IMR-90 (cell line): ENCODE data around the gene TSC1. TPM values are rescaled to one million over a fixed set of nuclear protein-coding genes. Genes with fewer than 3 reads are reported as not detected.

ENCODE experiments used
- ATAC-seq: fragments of 200-7000 bp; cut with Tn5 transposase; 2 replicates; pipeline ENCODE4 v1.9.1; 2020; ENCODE audit warnings: low read depth, mild to moderate bottlenecking, moderate library complexity
- BruUV-seq: library from RNA; stranded (reverse); fragments of 400-500 nt; replicated peaks from 2 replicates; lab custom pipeline; 2021; lab: Mats Ljungman, UMichigan
- CTCF ChIA-PET: fragments of 300-600 bp; formaldehyde crosslinking; extraction: SDS; loops from one replicate; lab custom pipeline; 2021; ENCODE audit warnings: antibody characterized with exemption; lab: Yijun Ruan, JAX
- POLR2A ChIA-PET: fragments of 300-600 bp; sonication (Branson Sonifier 250); formaldehyde crosslinking; loops from one replicate; lab custom pipeline; 2022; ENCODE audit warnings: antibody characterized with exemption; ENCODE audit not compliant: unreplicated experiment; lab: Charles Lee
- DNase-seq: peaks from one replicate; pipeline ENCODE4 v3.0.0; 2013
- H2AFZ ChIP-seq: replicated peaks from 2 replicates; pipeline ENCODE3; 2013; ENCODE audit warnings: low read length, mild to moderate bottlenecking; ENCODE audit not compliant: poor library complexity
- H2AK5ac ChIP-seq: 2 replicates; pipeline ENCODE4 v1.6.1; 2013; ENCODE audit warnings: low read depth, low read length, inconsistent platforms
- H2AK9ac ChIP-seq: replicated peaks from 2 replicates; pipeline ENCODE3; 2013; ENCODE audit warnings: mild to moderate bottlenecking, low read depth, low read length, moderate library complexity; ENCODE audit not compliant: poor library complexity
- H2BK120ac ChIP-seq: 2 replicates; pipeline ENCODE4 v1.6.1; 2013; ENCODE audit warnings: low read depth, low read length, inconsistent platforms
- H2BK15ac ChIP-seq: 3 replicates; pipeline ENCODE4 v1.6.1; 2013; ENCODE audit warnings: low read depth, low read length, inconsistent platforms
- H2BK20ac ChIP-seq: 2 replicates; pipeline ENCODE4 v1.6.1; 2013; ENCODE audit warnings: low read depth, mild to moderate bottlenecking, inconsistent platforms, low read length, moderate library complexity
- H2BK5ac ChIP-seq: 2 replicates; pipeline ENCODE4 v1.6.1; 2013; ENCODE audit warnings: mild to moderate bottlenecking, low read depth, low read length, inconsistent platforms; ENCODE audit not compliant: poor library complexity, severe bottlenecking
- H3K14ac ChIP-seq: replicated peaks from 2 replicates; pipeline ENCODE4 v1.6.1; 2013; ENCODE audit warnings: low read depth, low read length, inconsistent platforms
- H3K18ac ChIP-seq: 2 replicates; pipeline ENCODE4 v1.6.1; 2013; ENCODE audit warnings: low read depth, low read length, control low read depth
- H3K23ac ChIP-seq: 2 replicates; pipeline ENCODE4 v1.6.1; 2013; ENCODE audit warnings: low read depth, low read length, inconsistent platforms
- H3K27ac ChIP-seq: 2 replicates; pipeline ENCODE4 v1.5.1; 2013; ENCODE audit warnings: mild to moderate bottlenecking, control low read depth, low read length; ENCODE audit not compliant: insufficient read depth
- H3K27me3 ChIP-seq: 2 replicates; pipeline ENCODE4 v1.6.1; 2013; ENCODE audit warnings: low read length; ENCODE audit not compliant: control insufficient read depth, insufficient read depth
- H3K36me3 ChIP-seq: 2 replicates; pipeline ENCODE4 v1.6.1; 2013; ENCODE audit warnings: low read length, mixed read lengths; ENCODE audit not compliant: control insufficient read depth, insufficient read depth
- H3K4ac ChIP-seq: 2 replicates; pipeline ENCODE4 v1.6.1; 2013; ENCODE audit warnings: low read depth, low read length, inconsistent platforms
- H3K4me1 ChIP-seq: 2 replicates; pipeline ENCODE4 v1.6.1; 2013; ENCODE audit warnings: low read length, mixed read lengths; ENCODE audit not compliant: control insufficient read depth, insufficient read depth
- H3K4me2 ChIP-seq: 2 replicates; pipeline ENCODE4 v1.6.1; 2013; ENCODE audit warnings: low read depth, mild to moderate bottlenecking, control low read depth, low read length, moderate library complexity
- H3K4me3 ChIP-seq: 2 replicates; pipeline ENCODE4 v1.5.1; 2013; ENCODE audit warnings: low read depth, mild to moderate bottlenecking, control low read depth, low read length, moderate library complexity; ENCODE audit not compliant: insufficient read depth
- H3K56ac ChIP-seq: 2 replicates; pipeline ENCODE4 v1.6.1; 2013; ENCODE audit warnings: low read length, inconsistent platforms; ENCODE audit not compliant: insufficient read depth; ENCODE audit errors: extremely low read depth
- H3K79me1 ChIP-seq, 2 experiments: 2 replicates each; pipeline ENCODE4 v1.6.1; 2013; ENCODE audit warnings: low read length in 2 of 2, inconsistent platforms in 1 of 2, low read depth in 1 of 2
- H3K9ac ChIP-seq: 2 replicates; pipeline ENCODE4 v1.6.1; 2013; ENCODE audit warnings: low read depth, low read length, control low read depth
- H3K9me1 ChIP-seq: 2 replicates; pipeline ENCODE4 v1.6.1; 2013; ENCODE audit warnings: low read length, inconsistent platforms; ENCODE audit not compliant: insufficient read depth
- H3K9me3 ChIP-seq: 2 replicates; pipeline ENCODE4 v1.6.1; 2013; ENCODE audit warnings: low read length; ENCODE audit not compliant: control insufficient read depth, insufficient read depth
- H4K20me1 ChIP-seq: 2 replicates; pipeline ENCODE4 v1.6.1; 2013; ENCODE audit warnings: low read length, inconsistent platforms; ENCODE audit not compliant: insufficient read depth
- H4K5ac ChIP-seq: 2 replicates; pipeline ENCODE4 v1.6.1; 2013; ENCODE audit warnings: mild to moderate bottlenecking, low read depth, low read length, control low read depth
- H4K8ac ChIP-seq, 2 experiments: 2 replicates each; pipeline ENCODE4 v1.6.1; 2013; ENCODE audit warnings: low read depth in 2 of 2, low read length in 2 of 2, control low read depth in 1 of 2, inconsistent platforms in 1 of 2
- H4K91ac ChIP-seq: 2 replicates; pipeline ENCODE4 v1.6.1; 2013; ENCODE audit warnings: low read depth, low read length, inconsistent platforms; ENCODE audit not compliant: insufficient read depth
- BHLHE40 ChIP-seq: fragments of 150-350 bp; IDR thresholded peaks from 2 replicates; pipeline ENCODE4 v1.6.1; 2016; ENCODE audit warnings: mild to moderate bottlenecking, low read depth, low read length
- CEBPB ChIP-seq: IDR thresholded peaks from 2 replicates; pipeline ENCODE4 v1.6.1; 2012; ENCODE audit warnings: low read depth, low read length, improper control_type of control experiment
- CHD1 ChIP-seq: IDR thresholded peaks from 2 replicates; pipeline ENCODE4 v1.6.1; 2012; ENCODE audit warnings: low read depth, low read length, improper control_type of control experiment
- CTCF ChIP-seq: conservative IDR thresholded peaks from 2 replicates; pipeline ENCODE4 v1.5.1; 2012; ENCODE audit warnings: mild to moderate bottlenecking, low read depth, low read length, improper control_type of control experiment
- ELK1 ChIP-seq: fragments of 150-350 bp; IDR thresholded peaks from 2 replicates; pipeline ENCODE4 v1.6.1; 2016; ENCODE audit warnings: low read depth, mild to moderate bottlenecking, low read length, moderate library complexity, borderline replicate concordance
- FOS ChIP-seq: fragments of 150-350 bp; IDR thresholded peaks from 2 replicates; pipeline ENCODE4 v1.6.1; 2016; ENCODE audit warnings: low read depth, low read length
- MAFK ChIP-seq: IDR thresholded peaks from 2 replicates; pipeline ENCODE4 v1.6.1; 2012; ENCODE audit warnings: low read depth, low read length, improper control_type of control experiment
- MAZ ChIP-seq: IDR thresholded peaks from 2 replicates; pipeline ENCODE4 v1.6.1; 2012; ENCODE audit warnings: low read depth, mild to moderate bottlenecking, low read length, improper control_type of control experiment, moderate library complexity, borderline replicate concordance
- MXI1 ChIP-seq: IDR thresholded peaks from 2 replicates; pipeline ENCODE4 v1.6.1; 2012; ENCODE audit warnings: low read depth, mild to moderate bottlenecking, low read length, moderate library complexity, borderline replicate concordance
- NFE2L2 ChIP-seq: fragments of 150-350 bp; IDR thresholded peaks from 2 replicates; pipeline ENCODE4 v1.6.1; 2016; ENCODE audit warnings: low read depth, mild to moderate bottlenecking, low read length
- POLR2A ChIP-seq: IDR thresholded peaks from 2 replicates; pipeline ENCODE4 v1.6.1; 2012; ENCODE audit warnings: mild to moderate bottlenecking, low read depth, low read length
- RAD21 ChIP-seq: IDR thresholded peaks from 2 replicates; pipeline ENCODE4 v1.6.1; 2012; ENCODE audit warnings: low read length, improper control_type of control experiment
- RCOR1 ChIP-seq: IDR thresholded peaks from 2 replicates; pipeline ENCODE4 v1.6.1; 2012; ENCODE audit warnings: mild to moderate bottlenecking, low read length, improper control_type of control experiment; ENCODE audit not compliant: insufficient replicate concordance
- RFX5 ChIP-seq: IDR thresholded peaks from 2 replicates; pipeline ENCODE4 v1.8.0; 2012; ENCODE audit warnings: low read depth, mild to moderate bottlenecking, low read length, moderate library complexity
- WGBS, 2 experiments: methylation state at CpG; one replicate each; pipeline versions ENCODE4 v1.1.5 to v1.1.7; 2013; ENCODE audit warnings: missing lambda C conversion rate in 2 of 2; ENCODE audit not compliant: insufficient read length in 1 of 2; ENCODE audit errors: extremely low coverage in 2 of 2; 5-methylcytosine and 5-hydroxymethylcytosine counted together
- dilution Hi-C: fragments of 300-500 bp; cut with HindIII; formaldehyde crosslinking; loops from one replicate; pipeline ENCODE4 v1.14.3; 2018; ENCODE audit warnings: low sequenced_read_pairs; ENCODE audit not compliant: unreplicated experiment
- in situ Hi-C: fragments of 300-500 bp; cut with MboI; formaldehyde crosslinking; loops from 3 replicates; pipeline ENCODE4 v1.14.3; 2019; ENCODE audit warnings: low sequenced_read_pairs, inconsistent platforms, mixed read lengths
- intact Hi-C: fragments of 100-400 bp; cut with micrococcal nuclease; formaldehyde crosslinking; loops from 2 replicates; pipeline ENCODE4 v1.10.0; 2022
- polyA plus RNA-seq, 3 experiments: library from polyadenylated mRNA; depleted of rRNA; stranded (reverse); fragments of >200 nt; gene quantifications; 2 replicates each; pipeline ENCODE4 v1.2.3, GENCODE V29; 2012; ENCODE audit warnings: low replicate concordance in 1 of 3
- total RNA-seq: library from RNA; depleted of rRNA; stranded (reverse); fragments of >200 nt; gene quantifications from 2 replicates; pipeline ENCODE4 v1.2.3, GENCODE V29; 2012

Gene TSC1
- total and polyA plus RNA-seq, 2 of the 4 experiments (the other 2 are of a cell fraction): 25.7 to 56.3 TPM

GRCh38 chr9:132986640-132987620 lies 42.5 kb upstream of the TSC1 start:
- H3K9ac ChIP-seq: no peak overlapping the region
- peaks cover 70% of the 10 kb centered on the region for H3K27me3 ChIP-seq
- no peak overlapping the region for H4K8ac ChIP-seq
- H3K79me1 ChIP-seq: no peaks in the 10 kb centered on the region
- H3K18ac ChIP-seq: no peak overlapping the region
- H4K5ac ChIP-seq: no peak overlapping the region
- DNase-seq (no peak), ATAC-seq (peak; percentile 50; the same call in 1 of the 2 replicates)
- H2BK5ac ChIP-seq: no peak overlapping the region
- H3K9me3 ChIP-seq: no peaks in the 10 kb centered on the region
- dilution Hi-C loops (no loop called here), intact Hi-C loops (no loop called here), in situ Hi-C loops (no loop called here)
- no peak overlapping the region for H3K14ac ChIP-seq
- no TSS peak for BruUV-seq
- POLR2A ChIA-PET: no interaction called here
- no peak overlapping the region for H2BK20ac ChIP-seq
- no peak overlapping the region for H3K23ac ChIP-seq
- no peak overlapping the region for H3K27ac ChIP-seq
- CTCF ChIA-PET: no interaction called here
- H2BK120ac ChIP-seq: no peak overlapping the region
- H2AK9ac ChIP-seq: no peak overlapping the region
- peak overlapping the region; percentile 21 for H2AFZ ChIP-seq
- no peak overlapping the region for H4K91ac ChIP-seq
- H3K56ac ChIP-seq: no peak overlapping the region
- no peaks in the 10 kb centered on the region for H3K4me1 ChIP-seq
- H2AK5ac ChIP-seq: no peak overlapping the region
- no peaks in the 10 kb centered on the region for H3K9me1 ChIP-seq
- 45% methylated on average over 8 of the region's 26 CpGs; no CpG with 5 or more reads in 1 of the 2 experiments for WGBS, 2 experiments
- no peak overlapping the region for H3K4ac ChIP-seq
- H2BK15ac ChIP-seq: no peak overlapping the region
- H3K36me3 ChIP-seq: no peaks in the 10 kb centered on the region
- TF ChIP-seq ELK1: no peak
- TF ChIP-seq NFE2L2: no peak
- no peak for TF ChIP-seq MAZ
- no peak for TF ChIP-seq CTCF
- no peak for TF ChIP-seq MAFK
- TF ChIP-seq BHLHE40: no peak
- no peak for TF ChIP-seq CHD1
- no peak for TF ChIP-seq RCOR1
- TF ChIP-seq FOS: no peak
- TF ChIP-seq CEBPB: no peak
- TF ChIP-seq RFX5: no peak
- TF ChIP-seq POLR2A: no peak
- TF ChIP-seq MXI1: no peak
- no peak for TF ChIP-seq RAD21
- no peak overlapping the region for H3K4me2 ChIP-seq
- H3K4me3 ChIP-seq: no peak overlapping the region
- H4K20me1 ChIP-seq: no peaks in the 10 kb centered on the region
